GM12878 (cell line): ENCODE results near the gene CCDC66.

Experiments used
- ASH2L ChIP-seq: fragments of 300-600, 200-600 bp; sonication (generic); IDR thresholded peaks from 2 replicates; pipeline ENCODE4 v1.6.1; 2017; ENCODE audit warnings: low read depth, mild to moderate bottlenecking, borderline replicate concordance
- CTCF ChIP-seq, 3 experiments: IDR thresholded peaks in 2 of 3; conservative IDR thresholded peaks in 1 of 3; 2 replicates each; pipeline ENCODE4 v1.5.1; 2011; ENCODE audit warnings: low read depth in 3 of 3, low read length in 3 of 3, mild to moderate bottlenecking in 3 of 3, control low read depth in 2 of 3, moderate library complexity in 2 of 3, inconsistent platforms in 1 of 3, mixed read lengths in 1 of 3; ENCODE audit not compliant: control insufficient read depth in 2 of 3, insufficient read depth in 1 of 3; ENCODE audit errors: extremely low read depth in 1 of 3
- EP300 ChIP-seq, 2 experiments: fragments of 150-350 bp in 1 of 2; IDR thresholded peaks; 2 replicates each; pipeline ENCODE4 v1.6.1; 2011 to 2012; ENCODE audit warnings: low read depth in 2 of 2, low read length in 2 of 2, borderline replicate concordance in 1 of 2, improper control_type of control experiment in 1 of 2, inconsistent platforms in 1 of 2; ENCODE audit not compliant: control insufficient read depth in 1 of 2
- FOXK2 ChIP-seq: fragments of 450-650 bp; IDR thresholded peaks from 2 replicates; pipeline ENCODE4 v1.6.1; 2017; ENCODE audit warnings: mild to moderate bottlenecking, moderate library complexity
- RBBP5 ChIP-seq: fragments of 200-600 bp; sonication (generic); conservative IDR thresholded peaks from 2 replicates; pipeline ENCODE4 v1.6.1; 2016
- SP1 ChIP-seq: IDR thresholded peaks from one replicate; pipeline ENCODE4 v1.6.1; 2011; ENCODE audit warnings: low read depth, low read length
- TCF7 ChIP-seq: IDR thresholded peaks from 2 replicates; pipeline ENCODE4 v1.6.1; 2014; ENCODE audit warnings: antibody characterized with exemption, borderline replicate concordance
- ZNF592 ChIP-seq: fragments of 450-650 bp; IDR thresholded peaks from 2 replicates; pipeline ENCODE4 v1.6.1; 2017; ENCODE audit warnings: mild to moderate bottlenecking, moderate library complexity
- TF ChIP-seq, protein P1 (sequence below): IDR thresholded peaks from 2 replicates; pipeline ENCODE4 v1.6.1; 2011; ENCODE audit warnings: low read depth, low read length, improper control_type of control experiment, borderline replicate concordance

GRCh38 chr3:56621681-56622080 lies 64.7 kb downstream of the CCDC66 start:
- TF ChIP-seq CTCF (IDR thresholded peaks at IDR 0.05 in 2 of 3, conservative IDR thresholded peaks at IDR 0.05 in 1 of 3; ENCODE audit: control insufficient read depth in 2 of 3, extremely low read depth in 1 of 3, insufficient read depth in 1 of 3, low read depth in 3 of 3, low read length in 3 of 3) (no peak), EP300 (IDR thresholded peaks at IDR 0.05; ENCODE audit: borderline replicate concordance in 1 of 2, control insufficient read depth in 1 of 2, low read depth in 2 of 2, low read length in 2 of 2) (no peak), RBBP5 (no peak), TCF7 (no peak), SP1 (no peak), ZNF592 (no peak), ASH2L (no peak), FOXK2 (no peak)
- TF ChIP-seq, protein P1, sequence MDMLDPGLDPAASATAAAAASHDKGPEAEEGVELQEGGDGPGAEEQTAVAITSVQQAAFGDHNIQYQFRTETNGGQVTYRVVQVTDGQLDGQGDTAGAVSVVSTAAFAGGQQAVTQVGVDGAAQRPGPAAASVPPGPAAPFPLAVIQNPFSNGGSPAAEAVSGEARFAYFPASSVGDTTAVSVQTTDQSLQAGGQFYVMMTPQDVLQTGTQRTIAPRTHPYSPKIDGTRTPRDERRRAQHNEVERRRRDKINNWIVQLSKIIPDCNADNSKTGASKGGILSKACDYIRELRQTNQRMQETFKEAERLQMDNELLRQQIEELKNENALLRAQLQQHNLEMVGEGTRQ, result no peak
